Dendritic cell treated with granulocyte-macrophage colony-stimulating factor and Interleukin-4, amounts not matched to agents 40 ng/mL and 50 ng/mL, for 4 days (primary cell): ENCODE results near the gene FAM217A.
A peak's percentile ranks its signal among the peaks of the same experiment; 100 is the strongest.

Source experiments
- H3K27ac Mint-ChIP-seq: one replicate; pipeline ENCODE4 v1.8.0; 2022; ENCODE audit warnings: mild to moderate bottlenecking, mixed read lengths
- H3K27me3 Mint-ChIP-seq: one replicate; pipeline ENCODE4 v1.8.0; 2022; ENCODE audit warnings: mild to moderate bottlenecking, mixed read lengths
- H3K36me3 Mint-ChIP-seq: one replicate; pipeline ENCODE4 v1.8.0; 2022; ENCODE audit warnings: low read depth, mixed read lengths
- H3K4me1 Mint-ChIP-seq: one replicate; pipeline ENCODE4 v1.8.0; 2022; ENCODE audit warnings: low read depth, mixed read lengths
- H3K4me3 Mint-ChIP-seq: one replicate; pipeline ENCODE4 v1.8.0; 2022; ENCODE audit warnings: mild to moderate bottlenecking, moderate library complexity, mixed read lengths
- H3K9me3 Mint-ChIP-seq: one replicate; pipeline ENCODE4 v1.8.0; 2022; ENCODE audit warnings: mixed read lengths
- intact Hi-C: fragments of 100-400 bp; cut with micrococcal nuclease; formaldehyde crosslinking; loops from one replicate; pipeline ENCODE4 v1.15.0; 2022

The FAM217A gene

GRCh38 chr6:4066029-4066755 lies 12.7 kb downstream of the FAM217A start:
- no peaks in the 10 kb centered on the region for H3K27me3 Mint-ChIP-seq
- no peaks in the 10 kb centered on the region for H3K9me3 Mint-ChIP-seq
- H3K4me3 Mint-ChIP-seq, result no peak overlapping the region
- intact Hi-C loops, result no loop called here
- no peaks in the 10 kb centered on the region for H3K4me1 Mint-ChIP-seq
- no peak overlapping the region for H3K27ac Mint-ChIP-seq
- H3K36me3 Mint-ChIP-seq, result peaks cover 46% of the 10 kb centered on the region

GRCh38 chr6:4059115-4059777 lies 19.7 kb downstream of the FAM217A start:
- no peaks in the 10 kb centered on the region for H3K27me3 Mint-ChIP-seq
- H3K9me3 Mint-ChIP-seq, result no peaks in the 10 kb centered on the region
- H3K36me3 Mint-ChIP-seq, result peaks cover 81% of the 10 kb centered on the region
- H3K4me3 Mint-ChIP-seq, result no peak overlapping the region
- intact Hi-C loops, result loop anchor here (5.0 to 10.0 kb wide), 2 partner anchors 66 to 98 kb away; no protein-coding TSS in a partner anchor
- no peaks in the 10 kb centered on the region for H3K4me1 Mint-ChIP-seq
- H3K27ac Mint-ChIP-seq, result no peak overlapping the region

GRCh38 chr6:4057036-4057435 lies 21.9 kb downstream of the FAM217A start:
- Mint-ChIP-seq H3K36me3 (peaks cover 81% of the 10 kb centered on the region), H3K4me3 (no peak overlapping the region), H3K27me3 (no peaks in the 10 kb centered on the region), H3K4me1 (no peaks in the 10 kb centered on the region), H3K9me3 (no peaks in the 10 kb centered on the region), H3K27ac (no peak overlapping the region)
- intact Hi-C loops, result loop anchor here (5.0 to 10.0 kb wide), 2 partner anchors 68 to 100 kb away; no protein-coding TSS in a partner anchor

GRCh38 chr6:4055420-4056041 lies 23.4 kb downstream of the FAM217A start:
- Mint-ChIP-seq H3K27me3 (no peaks in the 10 kb centered on the region), H3K4me3 (no peak overlapping the region), H3K9me3 (no peaks in the 10 kb centered on the region), H3K4me1 (no peaks in the 10 kb centered on the region), H3K27ac (no peak overlapping the region), H3K36me3 (peaks cover 84% of the 10 kb centered on the region)
- intact Hi-C loops, result loop anchor here (5.0 to 10.0 kb wide), 2 partner anchors 69 to 102 kb away; no protein-coding TSS in a partner anchor

GRCh38 chr6:4049246-4049645 lies 29.7 kb downstream of the FAM217A start:
- Mint-ChIP-seq H3K27me3 (no peaks in the 10 kb centered on the region), H3K4me1 (no peaks in the 10 kb centered on the region), H3K36me3 (peaks cover 94% of the 10 kb centered on the region), H3K9me3 (no peaks in the 10 kb centered on the region), H3K4me3 (no peak overlapping the region), H3K27ac (no peak overlapping the region)
- intact Hi-C loops, result no loop called here

GRCh38 chr6:4041480-4041879 lies 37.5 kb downstream of the FAM217A start:
- H3K27ac Mint-ChIP-seq, result no peak overlapping the region
- no peaks in the 10 kb centered on the region for H3K9me3 Mint-ChIP-seq
- H3K36me3 Mint-ChIP-seq, result peaks cover 96% of the 10 kb centered on the region
- no peaks in the 10 kb centered on the region for H3K27me3 Mint-ChIP-seq
- H3K4me3 Mint-ChIP-seq, result no peak overlapping the region
- intact Hi-C loops, result no loop called here
- H3K4me1 Mint-ChIP-seq, result peaks cover 9% of the 10 kb centered on the region

- intact Hi-C loops, result no loop called here
- Mint-ChIP-seq H3K4me3 (no peak overlapping the region), H3K27me3 (no peaks in the 10 kb centered on the region), H3K4me1 (peaks cover 9% of the 10 kb centered on the region), H3K36me3 (peaks cover 92% of the 10 kb centered on the region), H3K9me3 (no peaks in the 10 kb centered on the region), H3K27ac (no peak overlapping the region)
These were observed 39.6 kb downstream of the FAM217A start for GRCh38 chr6:4039348-4039747.

GRCh38 chr6:4036581-4036980 lies 42.4 kb downstream of the FAM217A start:
- intact Hi-C loops, result no loop called here
- H3K36me3 Mint-ChIP-seq, result peaks cover 88% of the 10 kb centered on the region
- H3K27me3 Mint-ChIP-seq, result no peaks in the 10 kb centered on the region
- H3K4me3 Mint-ChIP-seq, result no peak overlapping the region
- peaks cover 23% of the 10 kb centered on the region for H3K4me1 Mint-ChIP-seq
- H3K9me3 Mint-ChIP-seq, result no peaks in the 10 kb centered on the region
- H3K27ac Mint-ChIP-seq, result peak overlapping the region; percentile 24

GRCh38 chr6:4032475-4032874 lies 46.5 kb downstream of the FAM217A start:
- no peaks in the 10 kb centered on the region for H3K9me3 Mint-ChIP-seq
- no peak overlapping the region for H3K27ac Mint-ChIP-seq
- peaks cover 85% of the 10 kb centered on the region for H3K36me3 Mint-ChIP-seq
- H3K27me3 Mint-ChIP-seq, result no peaks in the 10 kb centered on the region
- intact Hi-C loops, result no loop called here
- H3K4me1 Mint-ChIP-seq, result peaks cover 53% of the 10 kb centered on the region
- H3K4me3 Mint-ChIP-seq, result no peak overlapping the region

- Mint-ChIP-seq H3K9me3 (no peaks in the 10 kb centered on the region), H3K4me1 (peaks cover 58% of the 10 kb centered on the region), H3K27me3 (no peaks in the 10 kb centered on the region), H3K27ac (peak overlapping the region; percentile 7), H3K4me3 (no peak overlapping the region), H3K36me3 (peaks cover 75% of the 10 kb centered on the region)
- intact Hi-C loops, result no loop called here
These were observed 47.5 kb downstream of the FAM217A start for GRCh38 chr6:4031442-4031841.

- peak overlapping the region; percentile 7 for H3K27ac Mint-ChIP-seq
- H3K4me1 Mint-ChIP-seq, result peaks cover 59% of the 10 kb centered on the region
- H3K36me3 Mint-ChIP-seq, result peaks cover 67% of the 10 kb centered on the region
These were observed 48.3 kb downstream of the FAM217A start for GRCh38 chr6:4030669-4031068.

GRCh38 chr6:4029687-4030086 lies 49.2 kb downstream of the FAM217A start:
- intact Hi-C loops, result no loop called here
- no peaks in the 10 kb centered on the region for H3K27me3 Mint-ChIP-seq
- H3K4me1 Mint-ChIP-seq, result peaks cover 59% of the 10 kb centered on the region
- peaks cover 60% of the 10 kb centered on the region for H3K36me3 Mint-ChIP-seq
- no peak overlapping the region for H3K4me3 Mint-ChIP-seq
- H3K9me3 Mint-ChIP-seq, result no peaks in the 10 kb centered on the region
- peak overlapping the region; percentile 16 for H3K27ac Mint-ChIP-seq

More at GRCh38 chr6:4030669-4031068, 48.3 kb downstream of the FAM217A start:
- Mint-ChIP-seq H3K9me3 (no peaks in the 10 kb centered on the region), H3K4me3 (no peak overlapping the region), H3K27me3 (no peaks in the 10 kb centered on the region)
- intact Hi-C loops, result no loop called here

- Mint-ChIP-seq H3K27me3 (no peaks in the 10 kb centered on the region), H3K27ac (no peak overlapping the region), H3K4me1 (peaks cover 73% of the 10 kb centered on the region), H3K9me3 (no peaks in the 10 kb centered on the region), H3K4me3 (no peak overlapping the region), H3K36me3 (peaks cover 56% of the 10 kb centered on the region)
- intact Hi-C loops, result no loop called here
These were observed 50.9 kb downstream of the FAM217A start for GRCh38 chr6:4028051-4028450.

- Mint-ChIP-seq H3K4me3 (no peak overlapping the region), H3K27me3 (no peaks in the 10 kb centered on the region), H3K36me3 (peaks cover 44% of the 10 kb centered on the region), H3K4me1 (peaks cover 64% of the 10 kb centered on the region), H3K9me3 (no peaks in the 10 kb centered on the region), H3K27ac (no peak overlapping the region)
- intact Hi-C loops, result no loop called here
These were observed 53.3 kb downstream of the FAM217A start for GRCh38 chr6:4025681-4026080.
